GM12874 (cell line): ENCODE results near the gene FAM89B.

Source experiments
- CTCF ChIP-seq: IDR thresholded peaks from 2 replicates; pipeline ENCODE4 v1.5.1; 2011; ENCODE audit warnings: low read depth, mild to moderate bottlenecking, control low read depth, low read length, moderate library complexity; ENCODE audit not compliant: insufficient read depth

The FAM89B gene

DNA sequence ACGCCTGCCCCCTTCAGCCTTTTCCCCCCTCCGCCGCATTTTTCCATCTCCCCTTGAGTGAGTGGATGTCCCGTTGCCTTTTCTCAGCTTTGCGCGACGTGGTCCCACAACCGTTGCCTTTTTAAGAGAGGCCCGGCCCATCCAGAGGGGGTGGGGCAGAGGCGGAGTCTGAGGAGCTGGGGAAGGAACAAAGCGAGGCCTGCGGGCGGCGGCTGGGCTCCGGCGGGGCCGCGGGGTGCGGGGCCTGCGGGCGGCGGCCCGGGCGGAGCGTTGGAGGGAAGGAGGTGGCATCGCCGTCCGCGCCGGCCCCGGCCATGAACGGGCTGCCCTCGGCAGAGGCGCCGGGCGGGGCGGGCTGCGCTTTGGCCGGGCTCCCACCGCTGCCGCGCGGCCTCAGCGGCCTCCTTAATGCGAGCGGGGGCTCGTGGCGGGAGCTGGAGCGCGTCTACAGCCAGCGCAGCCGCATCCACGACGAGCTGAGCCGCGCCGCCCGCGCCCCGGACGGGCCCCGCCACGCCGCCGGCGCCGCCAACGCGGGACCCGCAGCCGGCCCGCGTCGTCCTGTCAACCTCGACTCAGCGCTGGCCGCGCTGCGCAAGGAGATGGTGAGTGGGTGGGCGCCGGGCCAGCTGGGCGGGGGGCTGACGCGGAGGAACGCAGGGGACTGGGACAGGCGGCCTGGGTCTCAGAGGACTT, at the start of gene FAM89B:
Gene FAM89B (plus strand): TSS at position 183 of the 696 bp plus-strand sequence. CDS start 132 bp downstream, at position 315.
- no peak for TF ChIP-seq CTCF

DNA sequence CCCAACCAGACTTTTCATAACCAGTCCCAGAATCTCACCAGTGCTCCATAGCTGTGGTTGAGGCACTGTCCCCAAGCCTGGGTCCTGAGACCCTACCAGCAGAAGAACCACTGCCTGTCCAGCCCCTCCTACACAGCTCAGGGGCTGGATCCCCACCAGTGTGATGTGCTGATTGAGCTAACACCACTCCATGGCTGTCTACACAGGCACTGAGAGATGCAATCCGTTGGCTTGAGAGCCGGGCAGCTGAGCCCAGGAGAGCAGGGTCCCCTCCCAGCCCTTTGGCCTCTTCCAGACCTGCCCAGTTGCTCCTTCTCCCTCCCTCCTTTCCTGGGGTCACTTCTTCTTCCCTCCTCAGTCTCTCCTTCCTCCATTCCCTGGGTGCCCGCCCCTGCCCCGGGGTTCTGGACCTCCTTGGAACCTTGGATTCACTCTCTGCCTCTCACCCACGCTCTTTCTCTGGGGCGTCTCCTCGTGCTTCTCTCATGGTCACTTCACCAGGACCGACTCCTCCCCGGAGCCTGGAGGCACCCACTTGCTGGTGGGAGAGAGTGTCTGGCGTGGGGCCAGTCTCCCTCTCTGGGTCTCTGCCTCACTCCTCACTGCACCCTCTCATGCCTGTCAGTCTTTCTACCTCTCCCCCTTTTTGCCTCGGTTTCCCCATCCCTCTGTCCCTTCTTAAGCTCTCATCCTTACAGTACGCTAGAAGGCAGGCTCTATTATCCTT, 48.2 kb upstream of the FAM89B start:
- no peak for TF ChIP-seq CTCF

DNA sequence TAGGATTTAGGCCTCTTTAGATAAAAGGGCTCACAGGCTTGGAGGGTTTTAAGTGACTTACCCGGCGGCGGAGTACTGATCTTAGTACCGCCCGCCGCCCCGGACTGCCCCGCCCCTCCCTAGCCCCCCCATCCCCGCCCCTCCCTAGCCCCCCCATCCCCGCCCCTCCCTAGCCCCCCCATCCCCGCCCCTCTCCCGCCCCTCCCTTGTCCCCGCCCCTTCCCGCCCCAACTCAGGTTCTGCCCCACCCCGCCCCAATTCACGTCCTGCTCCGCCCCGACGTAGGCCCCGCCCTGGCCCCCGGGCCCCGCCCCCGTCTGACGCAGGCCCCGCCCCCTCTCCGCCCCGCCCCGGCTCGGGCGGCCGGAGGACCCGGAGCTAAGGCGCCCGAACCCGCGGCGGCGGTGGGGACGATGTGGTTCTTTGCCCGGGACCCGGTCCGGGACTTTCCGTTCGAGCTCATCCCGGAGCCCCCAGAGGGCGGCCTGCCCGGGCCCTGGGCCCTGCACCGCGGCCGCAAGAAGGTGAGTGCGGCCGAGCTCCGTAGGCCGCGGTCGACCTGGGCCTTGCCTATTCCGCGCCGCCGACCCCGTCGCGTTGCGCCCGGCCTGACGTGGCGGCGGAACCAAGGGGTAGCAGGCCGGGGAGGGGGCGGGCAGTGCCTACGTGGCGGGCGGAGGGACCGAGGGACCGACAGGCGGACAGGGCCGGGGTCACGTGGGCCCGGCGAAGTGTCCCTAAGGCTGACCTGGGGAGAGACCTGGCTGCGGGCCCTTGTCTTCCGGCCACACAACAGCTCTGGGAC, 47.4 kb upstream of the FAM89B start, which contains the start of gene SCYL1:
Gene SCYL1 (plus strand): TSS at position 343 of the 805 bp plus-strand sequence. CDS start 71 bp downstream, at position 414.
- no peak for TF ChIP-seq CTCF

DNA sequence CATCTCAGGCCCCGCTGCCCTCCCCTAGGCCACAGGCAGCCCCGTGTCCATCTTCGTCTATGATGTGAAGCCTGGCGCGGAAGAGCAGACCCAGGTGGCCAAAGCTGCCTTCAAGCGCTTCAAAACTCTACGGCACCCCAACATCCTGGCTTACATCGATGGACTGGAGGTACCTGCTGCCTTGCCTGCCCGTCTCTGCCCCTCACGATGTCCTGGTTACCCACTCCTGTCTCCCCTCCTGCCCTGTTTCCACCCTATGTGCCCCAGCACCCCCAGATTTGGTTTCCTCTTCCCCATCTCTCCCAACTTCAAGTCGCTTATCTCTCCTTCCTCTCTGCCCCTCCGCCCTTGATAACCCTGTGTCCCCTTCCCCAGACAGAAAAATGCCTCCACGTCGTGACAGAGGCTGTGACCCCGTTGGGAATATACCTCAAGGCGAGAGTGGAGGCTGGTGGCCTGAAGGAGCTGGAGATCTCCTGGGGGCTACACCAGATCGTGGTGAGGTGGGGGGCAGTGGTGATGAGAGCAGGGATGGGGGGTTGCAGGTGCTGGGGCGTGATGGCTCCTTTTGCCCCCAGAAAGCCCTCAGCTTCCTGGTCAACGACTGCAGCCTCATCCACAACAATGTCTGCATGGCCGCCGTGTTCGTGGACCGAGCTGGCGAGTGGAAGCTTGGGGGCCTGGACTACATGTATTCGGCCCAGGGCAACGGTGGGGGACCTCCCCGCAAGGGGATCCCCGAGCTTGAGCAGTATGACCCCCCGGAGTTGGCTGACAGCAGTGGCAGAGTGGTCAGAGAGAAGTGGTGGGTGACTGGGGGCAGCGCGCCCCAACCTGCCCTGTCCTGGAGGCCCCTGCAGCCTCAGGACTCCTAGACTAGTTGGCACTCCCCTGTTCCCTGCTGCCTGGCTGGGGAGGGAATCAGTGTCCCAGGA, 46.5 kb upstream of the FAM89B start:
- no peak for TF ChIP-seq CTCF

DNA sequence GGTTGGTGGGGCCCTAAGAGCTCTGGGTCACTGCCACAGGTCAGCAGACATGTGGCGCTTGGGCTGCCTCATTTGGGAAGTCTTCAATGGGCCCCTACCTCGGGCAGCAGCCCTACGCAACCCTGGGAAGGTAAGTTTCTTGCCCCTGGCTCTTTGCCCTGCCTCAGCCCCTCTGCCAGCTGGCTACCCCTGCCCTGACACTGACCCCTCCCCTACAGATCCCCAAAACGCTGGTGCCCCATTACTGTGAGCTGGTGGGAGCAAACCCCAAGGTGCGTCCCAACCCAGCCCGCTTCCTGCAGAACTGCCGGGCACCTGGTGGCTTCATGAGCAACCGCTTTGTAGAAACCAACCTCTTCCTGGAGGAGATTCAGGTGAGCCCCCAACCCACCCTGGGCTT, 45.6 kb upstream of the FAM89B start:
- no peak for TF ChIP-seq CTCF

DNA sequence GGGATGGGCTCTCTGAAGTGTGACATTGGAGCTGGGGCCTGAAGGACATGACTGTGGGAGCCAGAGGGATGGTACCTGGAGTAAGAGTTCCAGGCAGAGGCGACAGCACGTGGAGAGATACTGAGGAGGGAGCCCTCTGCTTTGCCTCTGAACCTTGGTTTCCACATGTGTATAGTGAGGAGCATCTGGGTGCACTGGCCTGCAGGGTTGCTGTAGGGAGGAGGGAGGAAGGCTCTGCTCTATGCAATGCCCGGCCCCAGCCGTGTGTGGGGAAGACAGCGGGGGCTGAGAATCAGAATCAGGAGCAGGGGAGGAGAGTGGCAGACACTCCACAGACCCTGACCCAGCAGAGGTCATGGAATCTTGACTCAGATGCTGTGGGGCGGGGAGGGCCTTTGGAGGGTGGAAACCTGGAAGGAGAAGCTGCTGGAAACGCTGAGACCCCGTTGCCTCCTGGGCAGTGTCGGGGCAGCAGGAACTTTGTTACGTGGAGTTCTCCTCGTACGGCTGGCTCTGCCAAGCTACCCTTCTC, 43.5 kb upstream of the FAM89B start:
- TF ChIP-seq CTCF: no peak
